ENCODE data around the gene TRAPPC2. TPM values are rescaled to one million over a fixed set of nuclear protein-coding genes. Genes with fewer than 3 reads are reported as not detected.
"Not testable (repeated sequence)": the region's sequence is repeated elsewhere in the genome, so short reads cannot be mapped to it uniquely, and the experiment has no call there.

The TRAPPC2 gene
- polyA plus RNA-seq, 3 donors = 13.7 to 25.8 (median 21.4) TPM

GRCh38 chrX:13688384-13688957 lies 45.9 kb downstream of the TRAPPC2 start:
- DNase-seq (ENCODE audit: extremely low read depth in 1 of 11, low read depth in 9 of 11, low spot score in 4 of 11) = peak in 1 of 11 donors; percentile 2

GRCh38 chrX:13687203-13687602 lies 47.2 kb downstream of the TRAPPC2 start:
- no peak for DNase-seq (ENCODE audit: extremely low read depth in 1 of 11, low read depth in 9 of 11, low spot score in 4 of 11)

GRCh38 chrX:13685126-13685763 lies 49.2 kb downstream of the TRAPPC2 start:
- no peak for DNase-seq (ENCODE audit: extremely low read depth in 1 of 11, low read depth in 9 of 11, low spot score in 4 of 11)

- DNase-seq (ENCODE audit: extremely low read depth in 1 of 11, low read depth in 9 of 11, low spot score in 4 of 11) = no peak
These were observed 50.1 kb downstream of the TRAPPC2 start for GRCh38 chrX:13684361-13684760.

- no peak for DNase-seq (ENCODE audit: extremely low read depth in 1 of 11, low read depth in 9 of 11, low spot score in 4 of 11)
These were observed 52.8 kb downstream of the TRAPPC2 start for GRCh38 chrX:13681595-13681994.

- DNase-seq (ENCODE audit: extremely low read depth in 1 of 11, low read depth in 9 of 11, low spot score in 4 of 11) = not testable (repeated sequence)
These were observed 54.7 kb downstream of the TRAPPC2 start for GRCh38 chrX:13679700-13680099.

- no peak for DNase-seq (ENCODE audit: extremely low read depth in 1 of 11, low read depth in 9 of 11, low spot score in 4 of 11)
These were observed 57.5 kb downstream of the TRAPPC2 start for GRCh38 chrX:13676885-13677284.

- no peak for DNase-seq (ENCODE audit: extremely low read depth in 1 of 11, low read depth in 9 of 11, low spot score in 4 of 11)
These were observed 61.4 kb downstream of the TRAPPC2 start for GRCh38 chrX:13673016-13673415.

GRCh38 chrX:13670197-13670596 lies 64.2 kb downstream of the TRAPPC2 start:
- DNase-seq (ENCODE audit: extremely low read depth in 1 of 11, low read depth in 9 of 11, low spot score in 4 of 11) = no peak

GRCh38 chrX:13669755-13670154 lies 64.7 kb downstream of the TRAPPC2 start:
- DNase-seq (ENCODE audit: extremely low read depth in 1 of 11, low read depth in 9 of 11, low spot score in 4 of 11) = not testable (repeated sequence)

GRCh38 chrX:13669246-13669737 lies 65.1 kb downstream of the TRAPPC2 start:
- peak in 1 of 11 donors; percentile 24 for DNase-seq (ENCODE audit: extremely low read depth in 1 of 11, low read depth in 9 of 11, low spot score in 4 of 11)

- no peak for DNase-seq (ENCODE audit: extremely low read depth in 1 of 11, low read depth in 9 of 11, low spot score in 4 of 11)
These were observed 66.5 kb downstream of the TRAPPC2 start for GRCh38 chrX:13667919-13668318.

- no peak for DNase-seq (ENCODE audit: extremely low read depth in 1 of 11, low read depth in 9 of 11, low spot score in 4 of 11)
These were observed 67.6 kb downstream of the TRAPPC2 start for GRCh38 chrX:13666836-13667235.

- no peak for DNase-seq (ENCODE audit: extremely low read depth in 1 of 11, low read depth in 9 of 11, low spot score in 4 of 11)
These were observed 70.4 kb downstream of the TRAPPC2 start for GRCh38 chrX:13664020-13664419.

- DNase-seq (ENCODE audit: extremely low read depth in 1 of 11, low read depth in 9 of 11, low spot score in 4 of 11) = no peak
These were observed 72.0 kb downstream of the TRAPPC2 start for GRCh38 chrX:13662355-13662791.

Other genes with a start within 250 kb of the TRAPPC2 start
- gene EGFL6, start 165.0 kb downstream of the TRAPPC2 start, polyA plus RNA-seq (ENCODE audit: insufficient read length in 3 of 3) = 10 to 100 TPM; 18.3 to 19.5 (median 19.2) TPM
- gene TCEANC, start 81.5 kb downstream of the TRAPPC2 start, polyA plus RNA-seq (ENCODE audit: insufficient read length in 3 of 3) = 1 to 10 TPM; 5.5 to 6.1 (median 6.0) TPM
- gene RAB9A, start 45.5 kb downstream of the TRAPPC2 start, polyA plus RNA-seq (ENCODE audit: insufficient read length in 3 of 3) = 10 to 100 TPM; 22.9 to 29.3 (median 25.4) TPM
- gene OFD1, start 128 bp upstream of the TRAPPC2 start, polyA plus RNA-seq (ENCODE audit: insufficient read length in 3 of 3) = 10 to 100 TPM; 35.5 to 72.5 (median 43.3) TPM
- 10 to 100 TPM; 18.9 to 24.4 (median 21.8) TPM for gene GPM6B, start 82.5 kb upstream of the TRAPPC2 start, polyA plus RNA-seq (ENCODE audit: insufficient read length in 3 of 3)

Measured in renal cortex interstitium (tissue), 11 donors.